HL-60 (cell line): ENCODE data around the gene ADARB1.

ENCODE experiments used
- GABPA ChIP-seq: IDR thresholded peaks from 2 replicates; pipeline ENCODE4 v1.6.1; 2012; ENCODE audit warnings: low read depth
- POLR2AphosphoS5 ChIP-seq: IDR thresholded peaks from 2 replicates; pipeline ENCODE4 v1.6.1; 2012; ENCODE audit warnings: low read depth
- SPI1 ChIP-seq: IDR thresholded peaks from 2 replicates; pipeline ENCODE4 v1.6.1; 2012; ENCODE audit warnings: low read depth, mild to moderate bottlenecking, borderline replicate concordance

DNA sequence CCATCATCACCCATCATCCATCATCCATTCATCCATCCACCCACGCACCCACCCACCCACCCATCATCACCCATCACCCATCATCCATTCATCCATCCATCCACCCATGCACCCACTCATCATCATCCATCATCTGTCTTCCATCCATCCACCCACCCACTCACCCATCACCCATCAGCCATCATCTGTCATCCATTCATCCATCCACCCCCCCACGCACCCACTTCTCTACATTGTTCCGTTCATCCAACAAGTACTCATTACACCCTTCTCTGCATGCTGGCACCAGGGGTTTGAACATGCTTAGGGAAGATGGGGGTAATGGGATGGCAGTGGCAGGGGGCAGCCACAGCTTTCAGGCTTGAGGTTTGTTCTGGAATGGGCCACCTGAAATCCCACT is 82.1 kb downstream of the ADARB1 start:
- TF ChIP-seq POLR2AphosphoS5 (no peak), SPI1 (no peak), GABPA (no peak)
